Measurements from ENCODE around the gene ZNF136. TPM values are rescaled to one million over a fixed set of nuclear protein-coding genes. Genes with fewer than 3 reads are reported as not detected.

Gene ZNF136
- total RNA-seq, 4 donors from 2014 or later = 1.4 to 2.2 (median 1.8) TPM

DNA sequence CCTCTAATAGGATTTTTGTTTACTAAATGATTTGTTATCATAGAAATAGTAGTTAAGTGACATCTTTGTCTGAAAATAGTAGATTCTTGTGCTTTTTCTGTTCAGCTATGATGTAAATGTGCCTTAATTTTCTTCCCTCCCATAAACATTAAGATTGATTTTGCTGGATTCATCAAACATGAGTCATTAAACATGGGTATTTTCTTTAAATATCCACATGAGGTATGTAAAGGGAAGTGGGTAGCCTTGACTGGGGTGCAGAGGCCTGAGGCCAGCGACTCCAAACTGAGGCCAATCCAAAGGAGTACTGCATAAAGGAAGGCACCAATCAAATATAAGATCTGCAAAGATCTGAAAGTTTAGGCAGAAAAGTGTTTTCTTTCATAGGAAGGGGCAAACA is 3.7 kb downstream of the ZNF136 start:
- Histone ChIP-seq H3K4me1 (peaks cover 6 to 16% of the 10 kb centered on the region in 2 donors), H3K27ac (no peak overlapping the region), H3K27me3 (no peaks in the 10 kb centered on the region), H3K36me3 (peaks cover 0 to 22% of the 10 kb centered on the region in 2 donors), H3K4me3 (no peak overlapping the region), H3K9me3 (no peaks in the 10 kb centered on the region)
- intact Hi-C loops (cut with DNase I; ENCODE audit: low total_unique reads) = no loop called here
- no peak for TF ChIP-seq POLR2A (IDR thresholded peaks at IDR 0.05)
- TF ChIP-seq, protein P1, sequence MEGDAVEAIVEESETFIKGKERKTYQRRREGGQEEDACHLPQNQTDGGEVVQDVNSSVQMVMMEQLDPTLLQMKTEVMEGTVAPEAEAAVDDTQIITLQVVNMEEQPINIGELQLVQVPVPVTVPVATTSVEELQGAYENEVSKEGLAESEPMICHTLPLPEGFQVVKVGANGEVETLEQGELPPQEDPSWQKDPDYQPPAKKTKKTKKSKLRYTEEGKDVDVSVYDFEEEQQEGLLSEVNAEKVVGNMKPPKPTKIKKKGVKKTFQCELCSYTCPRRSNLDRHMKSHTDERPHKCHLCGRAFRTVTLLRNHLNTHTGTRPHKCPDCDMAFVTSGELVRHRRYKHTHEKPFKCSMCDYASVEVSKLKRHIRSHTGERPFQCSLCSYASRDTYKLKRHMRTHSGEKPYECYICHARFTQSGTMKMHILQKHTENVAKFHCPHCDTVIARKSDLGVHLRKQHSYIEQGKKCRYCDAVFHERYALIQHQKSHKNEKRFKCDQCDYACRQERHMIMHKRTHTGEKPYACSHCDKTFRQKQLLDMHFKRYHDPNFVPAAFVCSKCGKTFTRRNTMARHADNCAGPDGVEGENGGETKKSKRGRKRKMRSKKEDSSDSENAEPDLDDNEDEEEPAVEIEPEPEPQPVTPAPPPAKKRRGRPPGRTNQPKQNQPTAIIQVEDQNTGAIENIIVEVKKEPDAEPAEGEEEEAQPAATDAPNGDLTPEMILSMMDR (IDR thresholded peaks at IDR 0.05 in 4 of 5, conservative IDR thresholded peaks at IDR 0.05 in 1 of 5) = no peak
- DNase-seq (no peak), ATAC-seq (no peak)
- in situ Hi-C loops (cut with MboI; ENCODE audit: low sequenced_read_pairs in 4 of 4) = no loop called here

DNA sequence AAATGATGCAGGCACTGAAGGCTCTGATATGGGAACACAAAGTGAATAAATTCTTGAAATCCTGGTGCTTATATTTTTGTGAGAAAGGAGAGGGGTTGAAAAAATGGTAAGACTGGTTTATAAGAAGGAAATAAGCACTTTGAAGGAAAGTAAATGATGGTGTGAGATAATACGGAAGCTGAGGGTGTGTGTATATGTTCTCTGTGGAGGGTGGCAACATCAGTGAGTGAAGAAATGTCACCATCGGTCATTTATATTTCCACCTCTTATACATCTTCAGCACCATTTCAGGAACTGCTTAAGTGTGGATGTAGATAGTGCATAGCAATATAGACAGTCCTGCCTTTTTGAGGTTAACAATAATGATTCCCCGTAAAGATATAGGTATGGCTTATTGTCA is 17.5 kb downstream of the ZNF136 start:
- no peak for ATAC-seq
- H3K4me3 ChIP-seq = no peak overlapping the region
- in situ Hi-C loops (cut with MboI; ENCODE audit: low sequenced_read_pairs in 4 of 4) = no loop called here
- H3K27ac ChIP-seq = no peak overlapping the region
- H3K4me1 ChIP-seq = no peaks in the 10 kb centered on the region
- intact Hi-C loops (cut with DNase I; ENCODE audit: low total_unique reads) = no loop called here
- TF ChIP-seq, protein P1 (IDR thresholded peaks at IDR 0.05 in 4 of 5, conservative IDR thresholded peaks at IDR 0.05 in 1 of 5) = no peak
- TF ChIP-seq POLR2A (IDR thresholded peaks at IDR 0.05) = no peak
- no peaks in the 10 kb centered on the region for H3K27me3 ChIP-seq
- H3K9me3 ChIP-seq = peaks cover 0 to 12% (median 4%) of the 10 kb centered on the region in 3 donors
- DNase-seq = no peak
- peaks cover 2 to 30% of the 10 kb centered on the region in 2 donors for H3K36me3 ChIP-seq

DNA sequence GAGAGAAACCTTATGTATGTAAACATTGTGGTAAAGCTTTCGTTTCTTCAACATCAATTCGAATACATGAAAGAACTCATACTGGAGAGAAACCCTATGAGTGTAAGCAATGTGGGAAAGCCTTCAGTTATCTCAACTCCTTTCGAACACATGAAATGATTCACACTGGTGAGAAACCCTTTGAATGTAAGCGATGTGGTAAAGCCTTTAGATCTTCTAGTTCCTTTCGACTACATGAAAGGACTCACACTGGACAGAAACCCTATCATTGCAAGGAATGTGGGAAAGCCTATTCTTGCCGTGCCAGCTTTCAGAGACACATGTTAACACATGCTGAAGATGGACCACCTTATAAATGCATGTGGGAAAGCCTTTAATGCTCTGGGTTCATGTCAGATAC is 24.7 kb downstream of the ZNF136 start:
- Histone ChIP-seq H3K27me3 (peaks cover 0 to 3% (median 0%) of the 10 kb centered on the region in 3 donors), H3K27ac (no peak overlapping the region), H3K4me1 (no peaks in the 10 kb centered on the region), H3K36me3 (peaks cover 24 to 87% of the 10 kb centered on the region in 2 donors), H3K9me3 (peaks cover 11 to 66% (median 26%) of the 10 kb centered on the region in 3 donors), H3K4me3 (peak overlapping the region in 1 of 4 donors; percentile 40)
- DNase-seq = no peak
- in situ Hi-C loops (cut with MboI; ENCODE audit: low sequenced_read_pairs in 4 of 4) (no loop called here), intact Hi-C loops (cut with DNase I; ENCODE audit: low total_unique reads) (no loop called here)
- TF ChIP-seq POLR2A (IDR thresholded peaks at IDR 0.05) = no peak
- TF ChIP-seq, protein P1 (IDR thresholded peaks at IDR 0.05 in 4 of 5, conservative IDR thresholded peaks at IDR 0.05 in 1 of 5) = no peak
- no peak for ATAC-seq

DNA sequence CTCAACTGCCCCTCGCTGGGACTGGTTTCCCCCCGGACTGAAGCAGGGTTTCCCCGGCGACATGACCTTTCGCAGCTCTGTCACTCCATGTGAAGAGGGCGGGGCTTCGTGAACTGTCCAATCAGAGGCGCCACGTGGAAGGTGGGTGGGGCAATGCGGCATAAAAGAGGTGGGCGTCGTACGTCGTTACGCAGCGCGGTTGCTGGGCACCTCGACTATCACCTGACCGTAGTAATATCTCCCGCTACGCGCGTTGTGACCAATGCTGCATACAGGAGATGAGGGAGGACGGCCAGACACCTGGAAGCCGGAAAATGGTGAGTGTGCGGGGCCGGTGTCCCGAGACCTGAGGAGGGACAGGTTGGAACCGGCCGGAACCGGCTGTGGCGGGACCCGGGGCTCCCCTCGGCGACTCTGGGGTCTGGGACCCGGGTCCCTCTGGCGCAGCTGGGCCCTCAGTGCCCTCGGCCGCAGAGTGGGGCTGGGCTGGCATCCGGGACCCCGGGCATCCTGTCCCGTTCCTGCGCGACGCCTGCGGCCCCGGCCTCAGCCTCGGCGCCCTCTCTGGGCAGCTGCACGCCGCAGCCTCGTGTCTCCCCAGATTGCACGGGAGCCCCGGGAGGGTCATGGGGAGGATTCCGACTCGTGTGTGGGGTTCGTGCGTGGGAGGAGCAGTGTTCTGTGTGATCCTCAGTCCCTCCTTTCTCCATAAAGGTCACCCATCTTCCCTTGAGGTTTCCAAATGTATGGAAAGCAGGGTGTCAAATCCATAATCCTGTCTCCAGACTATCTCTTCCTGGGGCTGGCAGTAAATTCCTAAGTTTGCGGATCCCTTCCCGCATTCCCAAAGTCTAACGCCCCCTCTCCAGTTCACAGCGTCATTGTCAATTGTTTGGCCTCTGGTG is 32.2 kb downstream of the ZNF136 start:
- DNase-seq (peak; percentile 3 to 33), ATAC-seq (peak; percentile 53 to 65)
- peak overlapping the region in 2 of 4 donors; percentile 28 to 47 for H3K27ac ChIP-seq
- TF ChIP-seq POLR2A (IDR thresholded peaks at IDR 0.05) = no peak
- TF ChIP-seq, protein P1 (IDR thresholded peaks at IDR 0.05 in 4 of 5, conservative IDR thresholded peaks at IDR 0.05 in 1 of 5) = no peak
- peaks cover 6 to 24% of the 10 kb centered on the region in 2 donors for H3K36me3 ChIP-seq
- peaks cover 3 to 34% (median 12%) of the 10 kb centered on the region in 3 donors for H3K9me3 ChIP-seq
- in situ Hi-C loops (cut with MboI; ENCODE audit: low sequenced_read_pairs in 4 of 4) (no loop called here), intact Hi-C loops (cut with DNase I; ENCODE audit: low total_unique reads) (no loop called here)
- peak overlapping the region; percentile 34 to 50 (median 49) for H3K4me3 ChIP-seq
- no peaks in the 10 kb centered on the region for H3K4me1 ChIP-seq
- no peaks in the 10 kb centered on the region for H3K27me3 ChIP-seq
